Gastroesophageal sphincter (tissue), 4 donors: ENCODE measurements around the gene ZNF77. TPM values are rescaled to one million over a fixed set of nuclear protein-coding genes. Genes with fewer than 3 reads are reported as not detected.

Source experiments
- ATAC-seq: fragments of 150-250 bp; one replicate; pipeline ENCODE4 v1.9.1; 2016; ENCODE audit warnings: mild to moderate bottlenecking, moderate library complexity
- H3K27ac ChIP-seq, 4 donors: fragments of 200-600 bp; sonication (generic) in 3 of 4; 1 replicate in 3 of 4; 2 replicates in 1 of 4; pipeline ENCODE4 v1.5.1; 2016 to 2019
- H3K27me3 ChIP-seq: fragments of 200-600 bp; sonication (generic); one replicate; pipeline ENCODE4 v1.5.1; 2019
- H3K36me3 ChIP-seq, 2 donors: fragments of 200-600 bp; sonication (generic); one replicate each; pipeline ENCODE4 v1.5.1; 2019; ENCODE audit warnings: control low read depth in 1 of 2
- H3K4me1 ChIP-seq, 3 donors: fragments of 200-600 bp; sonication (generic); 1 replicate in 2 of 3; 2 replicates in 1 of 3; pipeline ENCODE4 v1.5.1; 2016 to 2019; ENCODE audit warnings: control low read depth in 2 of 3
- H3K4me3 ChIP-seq, 2 donors: fragments of 200-600 bp; sonication (generic); one replicate each; pipeline ENCODE4 v1.5.1; 2019; ENCODE audit warnings: mild to moderate bottlenecking in 1 of 2, moderate library complexity in 1 of 2
- H3K9me3 ChIP-seq, 3 donors: fragments of 200-600 bp; sonication (generic); one replicate each; pipeline ENCODE4 v1.5.1; 2017 to 2019; ENCODE audit warnings: control low read depth in 2 of 3
- CTCF ChIP-seq, 4 experiments: fragments of 200-600 bp in 2 of 4; fragments of 450-650 bp in 2 of 4; sonication (generic) in 1 of 4; IDR thresholded peaks; one replicate each; pipeline ENCODE4 v1.5.1; 2017 to 2019; ENCODE audit warnings: antibody characterized with exemption in 4 of 4, mild to moderate bottlenecking in 2 of 4, moderate library complexity in 2 of 4
- EP300 ChIP-seq: sonication (generic); formaldehyde crosslinking; IDR thresholded peaks from one replicate; pipeline ENCODE4 v1.6.1; 2017; ENCODE audit warnings: antibody characterized with exemption, mild to moderate bottlenecking
- POLR2A ChIP-seq, 2 donors: fragments of 450-650 bp; IDR thresholded peaks; one replicate each; pipeline ENCODE4 v1.6.1; 2017; ENCODE audit warnings: antibody characterized with exemption in 2 of 2, mild to moderate bottlenecking in 2 of 2, moderate library complexity in 1 of 2
- POLR2AphosphoS5 ChIP-seq: sonication (generic); formaldehyde crosslinking; IDR thresholded peaks from one replicate; pipeline ENCODE4 v1.6.1; 2017; ENCODE audit warnings: antibody characterized with exemption
- WGBS, 2 donors: methylation state at CpG; one replicate each; pipeline ENCODE4 v1.1.5; 2018; ENCODE audit warnings: low coverage in 1 of 2; 5-methylcytosine and 5-hydroxymethylcytosine counted together
- total RNA-seq, 4 donors: library from RNA; depleted of rRNA; stranded (reverse); fragments of >200 nt; gene quantifications; one replicate each; pipeline ENCODE4 v1.1.0, GENCODE V29; 2016

Gene ZNF77
- total RNA-seq, 4 donors from 2014 or later, result 2.2 to 6.8 (median 3.4) TPM

- TF ChIP-seq POLR2A (IDR thresholded peaks at IDR 0.05) (no peak), EP300 (no peak), CTCF (IDR thresholded peaks at IDR 0.05) (no peak), POLR2AphosphoS5 (no peak)
- 88 to 94% methylated on average over 1 to 3 of the region's 3 CpGs for WGBS, 2 donors
- ATAC-seq, result no peak
- H3K36me3 ChIP-seq, result no peaks in the 10 kb centered on the region
- H3K27ac ChIP-seq, result no peak overlapping the region
- peaks cover 0 to 9% (median 4%) of the 10 kb centered on the region in 3 donors for H3K4me1 ChIP-seq
- no peaks in the 10 kb centered on the region for H3K9me3 ChIP-seq
- no peak overlapping the region for H3K4me3 ChIP-seq
- H3K27me3 ChIP-seq, result peaks cover 5% of the 10 kb centered on the region
Observed at GRCh38 chr19:2988568-2988967, 43.8 kb upstream of the ZNF77 start.

- TF ChIP-seq POLR2A (IDR thresholded peaks at IDR 0.05) (no peak), POLR2AphosphoS5 (no peak), CTCF (IDR thresholded peaks at IDR 0.05) (no peak), EP300 (no peak)
- WGBS, 2 donors, result 89% methylated on average over 3 of the region's 12 CpGs; no CpG with 5 or more reads in 1 of the 2 donors
- Histone ChIP-seq H3K36me3 (no peaks in the 10 kb centered on the region), H3K9me3 (no peaks in the 10 kb centered on the region), H3K4me1 (peaks cover 0 to 17% (median 9%) of the 10 kb centered on the region in 3 donors), H3K27ac (no peak overlapping the region), H3K4me3 (no peak overlapping the region), H3K27me3 (no peaks in the 10 kb centered on the region)
- no peak for ATAC-seq
Observed at GRCh38 chr19:2987797-2988196, 43.0 kb upstream of the ZNF77 start.

GRCh38 chr19:2986951-2987524 lies 42.3 kb upstream of the ZNF77 start:
- Histone ChIP-seq H3K27ac (no peak overlapping the region), H3K4me3 (no peak overlapping the region), H3K27me3 (no peaks in the 10 kb centered on the region), H3K4me1 (peaks cover 0 to 24% (median 14%) of the 10 kb centered on the region in 3 donors), H3K9me3 (no peaks in the 10 kb centered on the region), H3K36me3 (no peaks in the 10 kb centered on the region)
- no peak for ATAC-seq
- no CpG with 5 or more reads among the region's 20 CpGs for WGBS, 2 donors
- TF ChIP-seq EP300 (no peak), CTCF (IDR thresholded peaks at IDR 0.05) (no peak), POLR2AphosphoS5 (no peak), POLR2A (IDR thresholded peaks at IDR 0.05) (no peak)

- no peaks in the 10 kb centered on the region for H3K9me3 ChIP-seq
Observed at GRCh38 chr19:2984215-2984528, 39.4 kb upstream of the ZNF77 start.

More at GRCh38 chr19:2984215-2984528, 39.4 kb upstream of the ZNF77 start:
- no peak for ATAC-seq
- Histone ChIP-seq H3K27ac (peak overlapping the region; percentile 72 to 97 (median 88)), H3K36me3 (no peaks in the 10 kb centered on the region), H3K4me3 (peak overlapping the region; percentile 12 to 46), H3K4me1 (peaks cover 0 to 31% (median 14%) of the 10 kb centered on the region in 3 donors), H3K27me3 (no peaks in the 10 kb centered on the region)
- 0% methylated on average over 2 of the region's 14 CpGs; no CpG with 5 or more reads in 1 of the 2 donors for WGBS, 2 donors
- TF ChIP-seq POLR2AphosphoS5 (no peak), POLR2A (IDR thresholded peaks at IDR 0.05) (no peak), EP300 (no peak), CTCF (IDR thresholded peaks at IDR 0.05) (no peak)
